Right lobe of liver (tissue), 6 donors: ENCODE measurements around the gene PIEZO2. TPM values are rescaled to one million over a fixed set of nuclear protein-coding genes. Genes with fewer than 3 reads are reported as not detected.

ENCODE experiments used
- ATAC-seq, 4 donors: fragments of 200-7000 bp; cut with Tn5 transposase; one replicate each; pipeline ENCODE4 v1.9.1; 2020; ENCODE audit warnings: mild to moderate bottlenecking in 4 of 4, moderate library complexity in 4 of 4
- DNase-seq, 3 donors: peaks; one replicate each; pipeline ENCODE4 v3.0.0-alpha.2; 2020
- H3K27ac ChIP-seq, 3 donors: fragments of 200-600 bp; one replicate each; pipeline ENCODE4 v1.8.0; 2022
- H3K27me3 ChIP-seq, 2 donors: fragments of 200-600 bp; one replicate each; pipeline ENCODE4 v1.8.0; 2022
- H3K36me3 ChIP-seq, 4 donors: fragments of 200-600 bp; sonication (generic) in 1 of 4; one replicate each; pipeline versions ENCODE4 v1.5.1 to v1.8.0; 2017 to 2022; ENCODE audit warnings: control low read depth in 1 of 4
- H3K4me1 ChIP-seq, 4 donors: fragments of 200-600 bp; sonication (generic) in 1 of 4; one replicate each; pipeline versions ENCODE4 v1.5.1 to v1.8.0; 2017 to 2022; ENCODE audit warnings: control low read depth in 1 of 4
- H3K4me3 ChIP-seq, 3 donors: fragments of 200-600 bp; one replicate each; pipeline ENCODE4 v1.8.0; 2022
- H3K9me3 ChIP-seq, 4 donors: fragments of 200-600 bp; sonication (generic) in 1 of 4; one replicate each; pipeline versions ENCODE4 v1.5.1 to v1.8.0; 2017 to 2022; ENCODE audit warnings: control low read depth in 1 of 4
- CTCF ChIP-seq, 4 donors: fragments of 200-600 bp in 3 of 4; fragments of 450-650 bp in 1 of 4; IDR thresholded peaks; one replicate each; pipeline versions ENCODE4 v1.5.1 to v1.8.0; 2016 to 2022; ENCODE audit warnings: antibody characterized with exemption in 4 of 4, mild to moderate bottlenecking in 2 of 4
- POLR2A ChIP-seq: fragments of 450-650 bp; IDR thresholded peaks from one replicate; pipeline ENCODE4 v1.6.1; 2017; ENCODE audit warnings: antibody characterized with exemption, mild to moderate bottlenecking
- WGBS: methylation state at CpG from one replicate; pipeline ENCODE4 v1.1.6; 2018; ENCODE audit warnings: low coverage, low lambda C conversion rate; ENCODE audit not compliant: insufficient coverage; ENCODE audit errors: missing lambda C conversion rate; 5-methylcytosine and 5-hydroxymethylcytosine counted together
- intact Hi-C, 2 donors: fragments of 100-400 bp; cut with DNase I; formaldehyde crosslinking; loops; one replicate each; pipeline versions ENCODE4 v1.11.2 to v1.14.1; 2022
- total RNA-seq, 6 experiments: library from RNA; depleted of rRNA in 2 of 6; stranded (reverse); fragments of >200 nt in 2 of 6; fragmentation: NEBNext Ultra II Directional in 3 of 6; extraction: Animal tissue kit (Norgen Biotek cat#: 25700) in 3 of 6; gene quantifications; one replicate each; pipeline versions ENCODE4 v1.1.0 to v1.2.4, GENCODE V29; 2016 to 2023
- donor health status: DM: no; HTN: yes; CAD: no.
- donor health status: DM: no; HTN: no; CAD: no.
- donor health status: DM: no; HTN: no; CAD: no.
- donor health status: DM: no; HTN: yes; CAD: no.
- donor health status: DM: no; HTN: yes; CAD: no.

PIEZO2 gene
- total RNA-seq, 6 experiments from 2014 or later: 6.6 to 16.9 (median 10.1) TPM

GRCh38 chr18:10826400-10826799, 323.0 kb downstream of the PIEZO2 start:
- Histone ChIP-seq H3K4me1 (no peaks in the 10 kb centered on the region), H3K4me3 (no peak overlapping the region), H3K9me3 (no peaks in the 10 kb centered on the region), H3K36me3 (no peaks in the 10 kb centered on the region), H3K27me3 (no peaks in the 10 kb centered on the region), H3K27ac (no peak overlapping the region)
- DNase-seq (no peak), ATAC-seq (no peak)
- TF ChIP-seq POLR2A (no peak), CTCF (IDR thresholded peaks at IDR 0.05) (no peak)
- 100% methylated on average over 2 of the region's 2 CpGs for WGBS
- intact Hi-C loops: no loop called here

DNA sequence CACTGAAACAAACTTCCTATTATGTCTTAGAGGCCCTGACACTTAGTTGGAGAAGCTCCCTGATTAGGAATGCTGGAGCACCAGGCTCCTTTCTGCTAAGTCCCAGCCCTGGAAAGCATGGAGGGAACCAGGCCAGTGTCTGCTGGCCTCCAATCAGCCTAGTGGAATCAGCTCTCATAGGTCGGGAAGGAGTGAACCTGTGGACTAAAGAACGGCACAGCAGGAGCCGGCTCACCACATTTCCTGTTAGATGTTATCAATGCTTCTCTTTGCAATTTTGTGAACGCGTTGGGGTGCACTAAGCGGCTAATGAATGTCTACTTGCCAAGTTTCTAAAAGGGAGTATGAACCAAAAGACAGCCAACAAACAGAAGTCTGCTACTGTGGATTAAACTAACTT, 326.9 kb downstream of the PIEZO2 start:
- intact Hi-C loops: no loop called here
- WGBS: 38% methylated on average over 6 of the region's 6 CpGs
- DNase-seq: no peak
- H3K4me1 ChIP-seq: no peaks in the 10 kb centered on the region
- no peak overlapping the region for H3K27ac ChIP-seq
- TF ChIP-seq POLR2A: no peak
- no peak for TF ChIP-seq CTCF (IDR thresholded peaks at IDR 0.05)
- H3K27me3 ChIP-seq: no peaks in the 10 kb centered on the region
- H3K4me3 ChIP-seq: no peak overlapping the region
- no peaks in the 10 kb centered on the region for H3K9me3 ChIP-seq
- no peaks in the 10 kb centered on the region for H3K36me3 ChIP-seq
- no peak for ATAC-seq

GRCh38 chr18:10820681-10821080, 328.7 kb downstream of the PIEZO2 start:
- no peak for TF ChIP-seq POLR2A
- TF ChIP-seq CTCF (IDR thresholded peaks at IDR 0.05): no peak
- ATAC-seq (no peak), DNase-seq (no peak)
- no peaks in the 10 kb centered on the region for H3K9me3 ChIP-seq
- no peaks in the 10 kb centered on the region for H3K36me3 ChIP-seq
- WGBS: 71% methylated on average over 5 of the region's 5 CpGs
- H3K4me1 ChIP-seq: no peaks in the 10 kb centered on the region
- intact Hi-C loops: no loop called here
- no peak overlapping the region for H3K27ac ChIP-seq
- no peaks in the 10 kb centered on the region for H3K27me3 ChIP-seq
- H3K4me3 ChIP-seq: no peak overlapping the region

- no peaks in the 10 kb centered on the region for H3K9me3 ChIP-seq
- no peaks in the 10 kb centered on the region for H3K36me3 ChIP-seq
- intact Hi-C loops: no loop called here
These were observed 335.0 kb downstream of the PIEZO2 start for GRCh38 chr18:10814336-10814735.

More at GRCh38 chr18:10814336-10814735, 335.0 kb downstream of the PIEZO2 start:
- H3K27me3 ChIP-seq: no peaks in the 10 kb centered on the region
- WGBS: 44% methylated on average over 3 of the region's 4 CpGs
- ATAC-seq (no peak), DNase-seq (no peak)
- no peak overlapping the region for H3K27ac ChIP-seq
- H3K4me3 ChIP-seq: no peak overlapping the region
- no peaks in the 10 kb centered on the region for H3K4me1 ChIP-seq
- TF ChIP-seq POLR2A: no peak
- no peak for TF ChIP-seq CTCF (IDR thresholded peaks at IDR 0.05)
